Sigmoid colon (tissue), 7 donors: Measurements from ENCODE around the gene AGXT. TPM values are rescaled to one million over a fixed set of nuclear protein-coding genes. Genes with fewer than 3 reads are reported as not detected.

Experiments
- DNase-seq: peaks from one replicate; pipeline ENCODE4 v3.0.0-alpha.2; 2019
- H3K27ac ChIP-seq, 4 donors: fragments of 200-600 bp; sonication (generic); one replicate each; pipeline ENCODE4 v1.5.1; 2016 to 2019; ENCODE audit warnings: mild to moderate bottlenecking in 1 of 4
- H3K27me3 ChIP-seq, 3 donors: fragments of 200-600 bp; sonication (generic); one replicate each; pipeline ENCODE4 v1.5.1; 2019; ENCODE audit warnings: mild to moderate bottlenecking in 1 of 3
- H3K36me3 ChIP-seq, 4 donors: fragments of 200-600 bp; sonication (generic); one replicate each; pipeline ENCODE4 v1.5.1; 2016 to 2019
- H3K4me1 ChIP-seq, 4 donors: fragments of 200-600 bp; sonication (generic); one replicate each; pipeline ENCODE4 v1.5.1; 2017 to 2019
- H3K4me3 ChIP-seq, 4 donors: fragments of 200-600 bp; sonication (generic); one replicate each; pipeline ENCODE4 v1.5.1; 2017 to 2019; ENCODE audit warnings: mild to moderate bottlenecking in 2 of 4, moderate library complexity in 1 of 4
- H3K9me3 ChIP-seq, 4 donors: fragments of 200-600 bp in 3 of 4; sonication (generic) in 3 of 4; one replicate each; pipeline versions ENCODE4 v1.5.1 to v1.6.1; 2013 to 2019
- EP300 ChIP-seq, 4 donors: sonication (generic); formaldehyde crosslinking; IDR thresholded peaks; one replicate each; pipeline ENCODE4 v1.6.1; 2017; ENCODE audit warnings: antibody characterized with exemption in 4 of 4
- POLR2A ChIP-seq, 2 donors: fragments of 450-650 bp; IDR thresholded peaks; one replicate each; pipeline ENCODE4 v1.6.1; 2016; ENCODE audit warnings: antibody characterized with exemption in 2 of 2, mild to moderate bottlenecking in 2 of 2, moderate library complexity in 2 of 2
- POLR2AphosphoS5 ChIP-seq, 4 donors: sonication (generic); formaldehyde crosslinking; IDR thresholded peaks; one replicate each; pipeline ENCODE4 v1.6.1; 2017; ENCODE audit warnings: antibody characterized with exemption in 4 of 4
- WGBS, 2 donors: extraction: QIAGEN DNeasy Blood & Tissue Kit; methylation state at CpG; one replicate each; pipeline ENCODE4 v1.1.7; 2013; 5-methylcytosine and 5-hydroxymethylcytosine counted together
- intact Hi-C: fragments of 100-400 bp; cut with DNase I; formaldehyde crosslinking; loops from one replicate; pipeline ENCODE4 v1.15.1; 2023
- polyA plus RNA-seq, 3 donors: library from polyadenylated mRNA; stranded (reverse); fragments of 200-250 nt; gene quantifications; one replicate each; pipeline ENCODE4 v1.2.3, GENCODE V29; 2013
- total RNA-seq, 4 donors: library from RNA; depleted of rRNA; stranded (reverse); fragments of >200 nt; gene quantifications; one replicate each; pipeline ENCODE4 v1.1.0, GENCODE V29; 2016
- TF ChIP-seq, protein P1 (sequence below), 4 experiments: fragments of 450-650 bp in 3 of 4; fragments of 200-600 bp in 1 of 4; IDR thresholded peaks; one replicate each; pipeline ENCODE4 v1.5.1; 2016 to 2019; ENCODE audit warnings: antibody characterized with exemption in 4 of 4, mild to moderate bottlenecking in 3 of 4, moderate library complexity in 2 of 4
- donor health status: healthy with polysubstance abuse.
- donor health status: Bipolar disorder and iron deficiency.
- donor health status: healthy.

AGXT gene
- total and polyA plus RNA-seq, 7 donors: 0.60 to 2.4 (median 1.6) TPM; not detected in 4

- DNase-seq: no peak
- Histone ChIP-seq H3K36me3 (no peaks in the 10 kb centered on the region), H3K9me3 (no peaks in the 10 kb centered on the region), H3K4me3 (no peak overlapping the region), H3K27me3 (no peaks in the 10 kb centered on the region), H3K4me1 (no peaks in the 10 kb centered on the region), H3K27ac (no peak overlapping the region)
- intact Hi-C loops: no loop called here
- TF ChIP-seq POLR2AphosphoS5 (IDR thresholded peaks at IDR 0.05) (no peak), EP300 (IDR thresholded peaks at IDR 0.05) (no peak), POLR2A (IDR thresholded peaks at IDR 0.05) (no peak)
- 35 to 36% methylated on average over 17 of the region's 17 CpGs for WGBS, 2 donors
Measured at GRCh38 chr2:240893363-240893844, 24.8 kb downstream of the AGXT start.

DNA sequence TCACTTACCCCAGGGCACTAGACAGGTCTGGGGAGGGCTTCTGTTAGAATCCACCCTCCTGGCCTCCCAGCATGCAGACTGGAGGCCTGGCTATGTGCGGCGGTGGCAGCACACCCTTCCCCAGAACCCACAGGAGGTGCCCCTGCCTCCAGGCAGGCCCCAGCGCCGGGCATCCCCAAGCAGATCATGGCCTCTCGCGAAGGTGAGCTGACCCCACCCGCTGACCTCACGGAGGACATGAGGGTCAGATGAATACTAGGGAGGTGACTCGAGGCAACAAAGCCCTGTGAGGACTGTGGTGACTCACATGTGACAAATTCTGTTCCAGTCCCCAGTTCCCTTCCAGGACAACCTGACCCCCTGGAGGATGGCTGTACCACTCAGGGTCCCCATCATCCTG lies 25.4 kb downstream of the AGXT start:
- Histone ChIP-seq H3K27me3 (no peaks in the 10 kb centered on the region), H3K4me1 (no peaks in the 10 kb centered on the region), H3K9me3 (no peaks in the 10 kb centered on the region), H3K36me3 (no peaks in the 10 kb centered on the region), H3K4me3 (no peak overlapping the region), H3K27ac (no peak overlapping the region)
- TF ChIP-seq, protein P1, sequence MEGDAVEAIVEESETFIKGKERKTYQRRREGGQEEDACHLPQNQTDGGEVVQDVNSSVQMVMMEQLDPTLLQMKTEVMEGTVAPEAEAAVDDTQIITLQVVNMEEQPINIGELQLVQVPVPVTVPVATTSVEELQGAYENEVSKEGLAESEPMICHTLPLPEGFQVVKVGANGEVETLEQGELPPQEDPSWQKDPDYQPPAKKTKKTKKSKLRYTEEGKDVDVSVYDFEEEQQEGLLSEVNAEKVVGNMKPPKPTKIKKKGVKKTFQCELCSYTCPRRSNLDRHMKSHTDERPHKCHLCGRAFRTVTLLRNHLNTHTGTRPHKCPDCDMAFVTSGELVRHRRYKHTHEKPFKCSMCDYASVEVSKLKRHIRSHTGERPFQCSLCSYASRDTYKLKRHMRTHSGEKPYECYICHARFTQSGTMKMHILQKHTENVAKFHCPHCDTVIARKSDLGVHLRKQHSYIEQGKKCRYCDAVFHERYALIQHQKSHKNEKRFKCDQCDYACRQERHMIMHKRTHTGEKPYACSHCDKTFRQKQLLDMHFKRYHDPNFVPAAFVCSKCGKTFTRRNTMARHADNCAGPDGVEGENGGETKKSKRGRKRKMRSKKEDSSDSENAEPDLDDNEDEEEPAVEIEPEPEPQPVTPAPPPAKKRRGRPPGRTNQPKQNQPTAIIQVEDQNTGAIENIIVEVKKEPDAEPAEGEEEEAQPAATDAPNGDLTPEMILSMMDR (IDR thresholded peaks at IDR 0.05): no peak
- no peak for TF ChIP-seq EP300 (IDR thresholded peaks at IDR 0.05)
- TF ChIP-seq POLR2A (IDR thresholded peaks at IDR 0.05): no peak
- no peak for TF ChIP-seq POLR2AphosphoS5 (IDR thresholded peaks at IDR 0.05)
- DNase-seq: no peak
- intact Hi-C loops: no loop called here
- WGBS, 2 donors: 83 to 85% methylated on average over 9 of the region's 9 CpGs

DNA sequence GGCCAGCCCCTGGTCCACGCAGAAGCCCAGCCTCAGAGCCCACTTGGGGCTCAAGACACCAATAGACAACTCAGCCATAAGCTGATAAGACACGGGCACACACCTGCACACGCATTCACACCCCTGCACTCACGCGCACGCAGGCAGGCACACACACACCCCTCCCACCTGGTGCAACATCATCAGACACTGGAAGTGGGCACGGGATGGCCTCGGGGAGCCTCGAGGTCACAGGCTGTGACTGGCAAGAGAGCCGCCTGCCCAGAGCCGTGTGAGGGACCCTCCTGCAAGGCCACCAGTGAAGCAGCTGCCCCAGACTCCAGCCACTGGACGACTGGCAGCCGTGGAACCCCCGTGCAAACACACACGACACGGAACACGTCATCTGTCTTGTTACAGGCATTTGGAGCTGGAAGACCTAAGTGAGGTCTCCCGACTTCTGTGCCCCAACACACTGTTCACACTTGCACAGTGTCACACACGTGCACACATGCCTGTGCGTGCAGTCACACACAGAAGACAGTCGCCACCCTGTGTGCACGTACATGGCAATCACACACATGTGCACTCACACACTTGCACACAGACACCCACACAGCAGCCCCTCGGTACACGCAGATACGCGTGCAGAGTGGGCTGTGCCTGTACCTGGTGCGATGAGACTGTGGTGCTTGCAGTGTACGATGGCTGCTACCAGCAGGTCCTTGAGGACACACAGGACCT lies 26.4 kb downstream of the AGXT start:
- Histone ChIP-seq H3K27ac (no peak overlapping the region), H3K36me3 (no peaks in the 10 kb centered on the region), H3K27me3 (no peaks in the 10 kb centered on the region), H3K4me1 (no peaks in the 10 kb centered on the region), H3K4me3 (no peak overlapping the region), H3K9me3 (no peaks in the 10 kb centered on the region)
- intact Hi-C loops: no loop called here
- WGBS, 2 donors: 88% methylated on average over 28 of the region's 28 CpGs
- no peak for DNase-seq
- TF ChIP-seq, protein P1 (IDR thresholded peaks at IDR 0.05): no peak
- TF ChIP-seq POLR2AphosphoS5 (IDR thresholded peaks at IDR 0.05) (no peak), EP300 (IDR thresholded peaks at IDR 0.05) (no peak), POLR2A (IDR thresholded peaks at IDR 0.05) (no peak)

DNA sequence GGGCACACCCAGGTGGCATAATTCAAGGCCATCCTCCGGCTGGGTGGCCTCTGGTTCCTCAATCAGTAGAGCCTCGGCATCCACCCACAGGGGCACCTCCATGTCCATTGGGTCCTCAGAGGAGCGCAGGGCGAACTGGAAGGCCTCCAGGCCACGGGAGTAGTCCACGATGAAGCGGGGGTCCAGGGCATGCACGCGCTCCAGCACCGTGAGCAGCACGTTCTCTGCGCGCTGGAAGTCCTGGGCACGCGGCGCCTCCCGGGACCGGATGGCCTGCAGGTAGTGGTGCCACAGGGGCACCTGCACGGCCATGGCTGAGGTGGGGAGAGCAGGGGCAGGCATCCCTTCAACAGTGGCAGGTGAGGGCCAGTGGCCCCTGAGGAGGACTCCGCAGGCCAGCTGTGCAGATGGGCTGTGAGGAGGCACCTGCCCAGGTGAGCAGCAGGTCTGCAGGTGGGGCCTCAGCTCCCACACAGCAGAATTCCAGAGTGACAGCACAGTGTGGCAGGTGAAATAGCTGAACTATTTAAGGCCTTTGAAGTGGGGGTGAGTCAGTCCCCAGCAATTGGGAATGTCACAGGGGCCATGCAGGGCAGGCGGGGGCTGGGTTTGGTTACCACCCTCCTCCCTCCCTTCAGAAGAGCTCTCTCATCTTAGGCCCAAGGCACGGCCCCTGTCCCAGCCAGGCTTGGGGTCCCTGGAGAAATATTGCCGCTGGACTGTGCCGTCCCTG lies 27.2 kb downstream of the AGXT start, which contains the start of gene MAB21L4:
TSS of gene MAB21L4 (minus strand) at position 501 of the 733 bp plus-strand sequence. CDS start at position 342, 159 bp downstream.
- Histone ChIP-seq H3K9me3 (no peaks in the 10 kb centered on the region), H3K4me1 (no peaks in the 10 kb centered on the region), H3K27me3 (no peaks in the 10 kb centered on the region), H3K27ac (no peak within 1 kb of the TSS), H3K4me3 (no peak within 1 kb of the TSS), H3K36me3 (no peaks in the 10 kb centered on the region)
- TF ChIP-seq, protein P1 (IDR thresholded peaks at IDR 0.05): no peak
- no peak for TF ChIP-seq POLR2AphosphoS5 (IDR thresholded peaks at IDR 0.05)
- TF ChIP-seq POLR2A (IDR thresholded peaks at IDR 0.05): no peak
- TF ChIP-seq EP300 (IDR thresholded peaks at IDR 0.05): no peak
- no peak for DNase-seq
- intact Hi-C loops: no loop called here
- WGBS, 2 donors: 73 to 87% methylated on average over 24 of the region's 24 CpGs

GRCh38 chr2:240896394-240896793 lies 27.8 kb downstream of the AGXT start:
- H3K4me3 ChIP-seq: no peak overlapping the region
- WGBS, 2 donors: 9 to 66% methylated on average over 7 of the region's 7 CpGs
- no peaks in the 10 kb centered on the region for H3K36me3 ChIP-seq
- no peak for DNase-seq
- H3K27ac ChIP-seq: no peak overlapping the region
- H3K9me3 ChIP-seq: no peaks in the 10 kb centered on the region
- no peak for TF ChIP-seq EP300 (IDR thresholded peaks at IDR 0.05)
- TF ChIP-seq POLR2AphosphoS5 (IDR thresholded peaks at IDR 0.05): no peak
- TF ChIP-seq, protein P1 (IDR thresholded peaks at IDR 0.05): no peak
- no peak for TF ChIP-seq POLR2A (IDR thresholded peaks at IDR 0.05)
- no peaks in the 10 kb centered on the region for H3K4me1 ChIP-seq
- H3K27me3 ChIP-seq: no peaks in the 10 kb centered on the region
- intact Hi-C loops: no loop called here
